Caki2 (cell line): ENCODE measurements around the gene DIO3. TPM values are rescaled to one million over a fixed set of nuclear protein-coding genes. Genes with fewer than 3 reads are reported as not detected.
"Not testable (repeated sequence)": the region's sequence is repeated elsewhere in the genome, so short reads cannot be mapped to it uniquely, and the experiment has no call there.

Source experiments
- DNase-seq: peaks from one replicate; pipeline ENCODE4 v3.0.0-alpha.2; 2015; ENCODE audit warnings: low read depth
- in situ Hi-C: cut with HindIII; loops from 2 replicates; pipeline ENCODE4 v1.10.0; 2016; ENCODE audit warnings: low sequenced_read_pairs, low pct_unique_long_range_greater_than_20kb, mixed read lengths
- total RNA-seq: library from RNA; depleted of rRNA; stranded (reverse); fragments of >200 nt; shearing (Covaris generic); gene quantifications from 2 replicates; pipeline ENCODE4 v1.2.3, GENCODE V29; 2014; ENCODE audit warnings: low replicate concordance

The DIO3 gene
- total RNA-seq, 1 experiment from 2014 or later, result 0.71 TPM

- in situ Hi-C loops, result no loop called here
- DNase-seq, result no peak
These were observed 21.4 kb upstream of the DIO3 start for GRCh38 chr14:101539880-101540279.

GRCh38 chr14:101540481-101541462, 20.5 kb upstream of the DIO3 start:
- in situ Hi-C loops, result no loop called here
- no peak for DNase-seq

GRCh38 chr14:101542391-101542790, 18.9 kb upstream of the DIO3 start:
- DNase-seq, result no peak
- in situ Hi-C loops, result no loop called here

GRCh38 chr14:101543814-101544213, 17.5 kb upstream of the DIO3 start:
- no peak for DNase-seq
- in situ Hi-C loops, result no loop called here

GRCh38 chr14:101544550-101544949, 16.7 kb upstream of the DIO3 start:
- no peak for DNase-seq
- in situ Hi-C loops, result no loop called here

GRCh38 chr14:101546706-101547105, 14.6 kb upstream of the DIO3 start:
- no peak for DNase-seq
- in situ Hi-C loops, result no loop called here

GRCh38 chr14:101547107-101547738, 14.1 kb upstream of the DIO3 start:
- in situ Hi-C loops, result no loop called here
- DNase-seq, result no peak

- in situ Hi-C loops, result no loop called here
- DNase-seq, result no peak
These were observed 13.2 kb upstream of the DIO3 start for GRCh38 chr14:101547961-101548669.

GRCh38 chr14:101548710-101549109, 12.6 kb upstream of the DIO3 start:
- in situ Hi-C loops, result no loop called here
- DNase-seq, result no peak

GRCh38 chr14:101549154-101549553, 12.1 kb upstream of the DIO3 start:
- in situ Hi-C loops, result no loop called here
- DNase-seq, result no peak

- in situ Hi-C loops, DNase-seq: not testable (repeated sequence)
These were observed 10.9 kb upstream of the DIO3 start for GRCh38 chr14:101550202-101550912.

GRCh38 chr14:101551729-101552595, 9.3 kb upstream of the DIO3 start:
- DNase-seq, result no peak
- in situ Hi-C loops, result no loop called here

GRCh38 chr14:101552786-101553231, 8.5 kb upstream of the DIO3 start:
- no peak for DNase-seq
- in situ Hi-C loops, result no loop called here

GRCh38 chr14:101553393-101553792, 7.9 kb upstream of the DIO3 start:
- in situ Hi-C loops, result no loop called here

GRCh38 chr14:101553931-101554330, 7.4 kb upstream of the DIO3 start:
- no peak for DNase-seq
- in situ Hi-C loops, result no loop called here

More at GRCh38 chr14:101553393-101553792, 7.9 kb upstream of the DIO3 start:
- DNase-seq, result no peak

GRCh38 chr14:101554991-101555668, 6.2 kb upstream of the DIO3 start:
- peak; percentile 25 for DNase-seq
- in situ Hi-C loops, result no loop called here

GRCh38 chr14:101555669-101556043, 5.6 kb upstream of the DIO3 start:
- in situ Hi-C loops, DNase-seq: not testable (repeated sequence)
